Natural killer cell (primary cell): ENCODE results near the gene ARF1. TPM values are rescaled to one million over a fixed set of nuclear protein-coding genes. Genes with fewer than 3 reads are reported as not detected.
"Not testable (repeated sequence)": the region's sequence is repeated elsewhere in the genome, so short reads cannot be mapped to it uniquely, and the experiment has no call there.

ENCODE experiments used
- ATAC-seq, 3 donors: fragments of 150-1000 bp in 2 of 3; fragments of 200-7000 bp in 1 of 3; cut with Tn5 transposase; 1 replicate in 1 of 3; 2 replicates in 2 of 3; pipeline ENCODE4 v1.10.0; 2021; ENCODE audit warnings: mild to moderate bottlenecking in 2 of 3, moderate library complexity in 2 of 3
- DNase-seq, 2 donors: peaks; one replicate each; pipeline versions ENCODE4 v3.0.0 to v3.0.0-alpha.2; 2013 to 2021; ENCODE audit warnings: mixed read lengths in 1 of 2
- H3K27ac ChIP-seq: one replicate; pipeline ENCODE4 v1.5.1; 2013; ENCODE audit warnings: mild to moderate bottlenecking, low read length
- H3K27me3 ChIP-seq: one replicate; pipeline ENCODE4 v1.6.1; 2013; ENCODE audit warnings: low read length; ENCODE audit not compliant: control insufficient read depth, insufficient read depth
- H3K36me3 ChIP-seq: one replicate; pipeline ENCODE4 v1.6.1; 2013; ENCODE audit warnings: low read length; ENCODE audit not compliant: control insufficient read depth, insufficient read depth
- H3K4me1 ChIP-seq: one replicate; pipeline ENCODE4 v1.6.1; 2013; ENCODE audit warnings: low read length; ENCODE audit not compliant: control insufficient read depth, insufficient read depth
- H3K4me3 ChIP-seq: one replicate; pipeline ENCODE4 v1.5.1; 2013; ENCODE audit warnings: low read length
- H3K9me3 ChIP-seq: one replicate; pipeline ENCODE4 v1.6.1; 2013; ENCODE audit warnings: low read length; ENCODE audit not compliant: control insufficient read depth, insufficient read depth
- H3K27ac Mint-ChIP-seq, 2 donors: one replicate each; pipeline ENCODE4 v1.8.0; 2022; ENCODE audit warnings: mild to moderate bottlenecking in 2 of 2, mixed read lengths in 2 of 2, moderate library complexity in 1 of 2
- H3K27me3 Mint-ChIP-seq, 2 donors: one replicate each; pipeline ENCODE4 v1.8.0; 2022; ENCODE audit warnings: low read depth in 2 of 2, mixed read lengths in 2 of 2
- H3K36me3 Mint-ChIP-seq: one replicate; pipeline ENCODE4 v1.8.0; 2022; ENCODE audit warnings: mixed read lengths
- H3K4me1 Mint-ChIP-seq, 2 donors: one replicate each; pipeline ENCODE4 v1.8.0; 2022; ENCODE audit warnings: mixed read lengths in 2 of 2
- H3K4me3 Mint-ChIP-seq: one replicate; pipeline ENCODE4 v1.8.0; 2022; ENCODE audit warnings: mild to moderate bottlenecking, moderate library complexity, mixed read lengths
- H3K9me3 Mint-ChIP-seq, 2 donors: one replicate each; pipeline ENCODE4 v1.8.0; 2022; ENCODE audit warnings: mixed read lengths in 2 of 2
- CTCF ChIP-seq: fragments of 200-600 bp; IDR thresholded peaks from one replicate; pipeline ENCODE4 v1.8.0; 2022; ENCODE audit warnings: antibody characterized with exemption
- WGBS: methylation state at CpG from one replicate; pipeline ENCODE4 v1.1.7; 2013; ENCODE audit warnings: missing lambda C conversion rate; ENCODE audit not compliant: insufficient coverage; 5-methylcytosine and 5-hydroxymethylcytosine counted together
- intact Hi-C: fragments of 100-400 bp; cut with micrococcal nuclease; formaldehyde crosslinking; loops from one replicate; pipeline ENCODE4 v1.14.2; 2022
- total RNA-seq, 4 donors: library from RNA; stranded (reverse); fragments of 120-200 nt in 1 of 4; gene quantifications; one replicate each; pipeline versions ENCODE4 v1.2.3 to v1.2.4, GENCODE V29; 2013 to 2022

The ARF1 gene
- total RNA-seq, 3 donors from 2014 or later (not counting 1 experiment from before 2014, with no cell fraction given): 368 to 427 (median 424) TPM

- ATAC-seq (peak; percentile 97 to 100 (median 98)), DNase-seq (peak; percentile 99 to 100)
- no peaks in the 10 kb centered on the region for H3K9me3 ChIP-seq
- Mint-ChIP-seq H3K4me3 (peak within 1 kb of the TSS; percentile 93), H3K27ac (peak within 1 kb of the TSS; percentile 86 to 99), H3K9me3 (no peaks in the 10 kb centered on the region), H3K36me3 (no peaks in the 10 kb centered on the region), H3K27me3 (no peaks in the 10 kb centered on the region), H3K4me1 (peaks cover 14 to 24% of the 10 kb centered on the region in 2 donors)
- 0% methylated on average over 66 of the region's 66 CpGs for WGBS
- H3K4me3 ChIP-seq: peak within 1 kb of the TSS; percentile 82
- peak within 1 kb of the TSS; percentile 91 for H3K27ac ChIP-seq
- H3K27me3 ChIP-seq: no peaks in the 10 kb centered on the region
- intact Hi-C loops: loop anchor here (1.0 kb wide), 2 partner anchors 31 to 56 kb away; partner anchors contain the start of genes GUK1 and IBA57
- no peak for TF ChIP-seq CTCF
- peaks cover 25% of the 10 kb centered on the region for H3K4me1 ChIP-seq
- peaks cover 14% of the 10 kb centered on the region for H3K36me3 ChIP-seq
Measured at GRCh38 chr1:228109073-228109961, 26.8 kb downstream of the ARF1 start, which contains the start of gene MRPL55. MRPL55 (minus strand) TSS chr1:228109299; CDS start chr1:228108260, 1,039 bp downstream.

GRCh38 chr1:228109962-228110488 is 27.5 kb downstream of the ARF1 start:
- TF ChIP-seq CTCF: no peak
- WGBS: 42% methylated on average over 15 of the region's 15 CpGs
- no peak for DNase-seq
- peaks cover 22% of the 10 kb centered on the region for H3K4me1 ChIP-seq
- H3K4me3 ChIP-seq: peak overlapping the region; percentile 82
- no peaks in the 10 kb centered on the region for H3K9me3 Mint-ChIP-seq
- no peaks in the 10 kb centered on the region for H3K27me3 ChIP-seq
- H3K27ac ChIP-seq: peak overlapping the region; percentile 91
- H3K27me3 Mint-ChIP-seq: no peaks in the 10 kb centered on the region
- intact Hi-C loops: loop anchor here (1.0 kb wide), 2 partner anchors 30 to 55 kb away; partner anchors contain the start of genes GUK1 and IBA57
- no peak for ATAC-seq
- H3K4me1 Mint-ChIP-seq: peaks cover 11 to 19% of the 10 kb centered on the region in 2 donors
- H3K4me3 Mint-ChIP-seq: peak overlapping the region; percentile 93
- no peaks in the 10 kb centered on the region for H3K9me3 ChIP-seq
- H3K36me3 Mint-ChIP-seq: no peaks in the 10 kb centered on the region
- peaks cover 14% of the 10 kb centered on the region for H3K36me3 ChIP-seq
- peak overlapping the region; percentile 86 to 99 for H3K27ac Mint-ChIP-seq

GRCh38 chr1:228110556-228110955 is 28.0 kb downstream of the ARF1 start:
- Histone ChIP-seq H3K36me3 (peaks cover 14% of the 10 kb centered on the region), H3K27ac (no peak overlapping the region), H3K4me3 (no peak overlapping the region), H3K9me3 (no peaks in the 10 kb centered on the region), H3K27me3 (no peaks in the 10 kb centered on the region), H3K4me1 (peaks cover 22% of the 10 kb centered on the region)
- no peaks in the 10 kb centered on the region for H3K36me3 Mint-ChIP-seq
- no peaks in the 10 kb centered on the region for H3K27me3 Mint-ChIP-seq
- WGBS: 98% methylated on average over 7 of the region's 7 CpGs
- no peak overlapping the region for H3K4me3 Mint-ChIP-seq
- DNase-seq (no peak), ATAC-seq (no peak)
- peak overlapping the region; percentile 86 to 99 for H3K27ac Mint-ChIP-seq
- intact Hi-C loops: no loop called here
- no peaks in the 10 kb centered on the region for H3K9me3 Mint-ChIP-seq
- H3K4me1 Mint-ChIP-seq: peaks cover 11 to 19% of the 10 kb centered on the region in 2 donors
- TF ChIP-seq CTCF: no peak

GRCh38 chr1:228111315-228111714 is 28.8 kb downstream of the ARF1 start:
- H3K27ac ChIP-seq, H3K27me3 Mint-ChIP-seq, H3K36me3 Mint-ChIP-seq, H3K4me3 ChIP-seq, H3K4me3 Mint-ChIP-seq, H3K9me3 ChIP-seq, DNase-seq, H3K27me3 ChIP-seq, intact Hi-C loops, ATAC-seq, H3K9me3 Mint-ChIP-seq, H3K27ac Mint-ChIP-seq, H3K36me3 ChIP-seq: not testable (repeated sequence)
- peaks cover 11 to 19% of the 10 kb centered on the region in 2 donors for H3K4me1 Mint-ChIP-seq
- H3K4me1 ChIP-seq: peaks cover 22% of the 10 kb centered on the region
- 94% methylated on average over 3 of the region's 6 CpGs for WGBS
